GM12891 (cell line): ENCODE data around the gene STARD13.

Experiments used
- POLR2A ChIP-seq: IDR thresholded peaks from 2 replicates; pipeline ENCODE4 v1.6.1; 2011; ENCODE audit warnings: low read depth, low read length, control low read depth
- POLR2AphosphoS5 ChIP-seq: IDR thresholded peaks from 2 replicates; pipeline ENCODE4 v1.6.1; 2011; ENCODE audit warnings: low read depth, low read length, control low read depth
- POU2F2 ChIP-seq: IDR thresholded peaks from 2 replicates; pipeline ENCODE4 v1.6.1; 2011; ENCODE audit warnings: low read depth, mild to moderate bottlenecking, control low read depth, low read length, moderate library complexity
- TAF1 ChIP-seq: IDR thresholded peaks from 2 replicates; pipeline ENCODE4 v1.6.1; 2011; ENCODE audit warnings: low read depth, low read length, control low read depth

GRCh38 chr13:33310245-33311038 lies 24.9 kb upstream of the STARD13 start:
- TF ChIP-seq POLR2A = no peak
- TF ChIP-seq POU2F2 = no peak
- no peak for TF ChIP-seq POLR2AphosphoS5
- no peak for TF ChIP-seq TAF1
